ENCODE results near the gene ERO1B. TPM values are rescaled to one million over a fixed set of nuclear protein-coding genes. Genes with fewer than 3 reads are reported as not detected.

Gene ERO1B, protein sequence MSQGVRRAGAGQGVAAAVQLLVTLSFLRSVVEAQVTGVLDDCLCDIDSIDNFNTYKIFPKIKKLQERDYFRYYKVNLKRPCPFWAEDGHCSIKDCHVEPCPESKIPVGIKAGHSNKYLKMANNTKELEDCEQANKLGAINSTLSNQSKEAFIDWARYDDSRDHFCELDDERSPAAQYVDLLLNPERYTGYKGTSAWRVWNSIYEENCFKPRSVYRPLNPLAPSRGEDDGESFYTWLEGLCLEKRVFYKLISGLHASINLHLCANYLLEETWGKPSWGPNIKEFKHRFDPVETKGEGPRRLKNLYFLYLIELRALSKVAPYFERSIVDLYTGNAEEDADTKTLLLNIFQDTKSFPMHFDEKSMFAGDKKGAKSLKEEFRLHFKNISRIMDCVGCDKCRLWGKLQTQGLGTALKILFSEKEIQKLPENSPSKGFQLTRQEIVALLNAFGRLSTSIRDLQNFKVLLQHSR
- 1.9 to 3.3 TPM (median 3.1 TPM) in 5 replicates for total RNA-seq (2022; extraction: Qiagen RNA extraction; ENCODE audit: low read depth)

DNA sequence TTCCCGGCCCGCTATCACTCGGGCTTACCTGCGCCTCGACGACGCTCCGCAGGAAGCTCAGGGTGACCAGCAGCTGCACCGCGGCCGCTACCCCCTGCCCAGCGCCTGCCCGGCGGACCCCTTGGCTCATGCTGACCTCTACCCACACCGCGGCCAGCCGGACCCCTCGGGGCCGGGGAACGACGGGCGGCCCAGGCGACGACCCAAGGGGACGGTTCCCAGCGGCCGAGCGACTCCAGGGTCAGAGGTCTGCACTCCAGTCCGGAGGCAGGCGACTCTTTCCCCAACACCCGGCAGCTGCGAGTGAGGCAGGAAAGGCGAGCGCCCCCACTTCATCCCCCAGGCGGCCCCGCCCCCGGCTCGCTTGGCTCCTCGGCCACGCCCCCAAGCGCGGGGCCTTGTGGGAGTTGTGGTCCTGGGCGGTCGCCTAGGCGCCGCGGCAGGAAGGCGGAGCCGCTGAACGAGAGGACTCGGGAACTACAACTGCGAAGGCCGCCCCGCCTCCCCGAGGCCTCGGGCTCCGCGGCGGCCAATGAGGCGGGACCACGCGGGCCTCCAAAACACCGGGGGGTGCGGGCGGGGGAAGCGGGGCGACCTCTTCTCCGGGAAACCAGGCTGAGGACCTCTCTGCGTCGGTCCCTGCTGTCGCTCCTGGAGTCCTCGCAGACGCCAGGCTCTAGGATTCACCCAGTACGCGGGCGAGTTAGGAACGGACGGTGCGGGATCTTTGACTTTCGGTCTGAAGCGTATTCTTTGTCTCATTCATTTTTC, at the start of gene ERO1B:
Gene ERO1B (minus strand): TSS at position 305 of the 771 bp plus-strand sequence. CDS start 175 bp downstream, at position 130.

Other genes with a start within 250 kb of the ERO1B start
- 4.1 to 8.7 TPM (median 7.2 TPM) in 5 replicates for gene NID1, start 216.9 kb downstream of the ERO1B start, total RNA-seq (2022; extraction: Qiagen RNA extraction; ENCODE audit: low read depth)
- 14.6 to 20.0 TPM (median 18.1 TPM) in 5 replicates for gene GPR137B, start 139.4 kb downstream of the ERO1B start, total RNA-seq (2022; extraction: Qiagen RNA extraction; ENCODE audit: low read depth)
- gene EDARADD, start 112.3 kb upstream of the ERO1B start, total RNA-seq (2022; extraction: Qiagen RNA extraction; ENCODE audit: low read depth), result 3.0 to 4.3 TPM (median 3.4 TPM) in 5 replicates
- 33.5 to 52.9 TPM (median 37.0 TPM) in 5 replicates for gene LGALS8, start 242.0 kb upstream of the ERO1B start, total RNA-seq (2022; extraction: Qiagen RNA extraction; ENCODE audit: low read depth)